ENCODE results near the gene MRPL27.
"Not testable (repeated sequence)": the region's sequence is repeated elsewhere in the genome, so short reads cannot be mapped to it uniquely, and the experiment has no call there.

The MRPL27 gene

DNA sequence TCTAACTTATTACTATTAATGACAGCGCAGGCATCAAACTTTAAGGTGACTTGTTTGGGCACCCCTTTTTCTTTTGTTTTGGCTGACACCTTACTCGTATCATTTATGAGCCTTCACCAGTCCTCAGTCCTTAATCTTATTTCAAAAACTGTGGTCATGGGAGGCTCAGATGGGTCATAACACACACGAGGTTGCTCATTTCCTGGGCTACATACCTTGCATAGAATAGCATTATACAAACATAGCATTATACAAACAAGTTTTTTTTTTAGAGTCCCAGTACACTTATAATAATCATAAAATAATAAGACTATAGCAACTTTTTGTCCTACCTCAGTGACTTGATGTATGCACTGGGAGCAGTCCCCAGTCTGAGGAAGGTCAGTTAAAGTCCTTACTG is 41.8 kb upstream of the MRPL27 start:
- Histone ChIP-seq H3K27me3 (ENCODE audit: insufficient read depth, poor library complexity, severe bottlenecking) (no peaks in the 10 kb centered on the region), H3K27ac (ENCODE audit: poor library complexity, severe bottlenecking) (no peak overlapping the region), H3K4me3 (ENCODE audit: severe bottlenecking) (no peak overlapping the region), H3K4me1 (ENCODE audit: insufficient read depth, poor library complexity, severe bottlenecking) (peaks cover 5% of the 10 kb centered on the region), H3K36me3 (ENCODE audit: low read depth) (no peaks in the 10 kb centered on the region), H3K9me3 (ENCODE audit: severe bottlenecking) (no peaks in the 10 kb centered on the region)
- ATAC-seq (ENCODE audit: low read depth): no peak
- DNase-seq (ENCODE audit: low spot score): no peak
- TF ChIP-seq, protein P1, sequence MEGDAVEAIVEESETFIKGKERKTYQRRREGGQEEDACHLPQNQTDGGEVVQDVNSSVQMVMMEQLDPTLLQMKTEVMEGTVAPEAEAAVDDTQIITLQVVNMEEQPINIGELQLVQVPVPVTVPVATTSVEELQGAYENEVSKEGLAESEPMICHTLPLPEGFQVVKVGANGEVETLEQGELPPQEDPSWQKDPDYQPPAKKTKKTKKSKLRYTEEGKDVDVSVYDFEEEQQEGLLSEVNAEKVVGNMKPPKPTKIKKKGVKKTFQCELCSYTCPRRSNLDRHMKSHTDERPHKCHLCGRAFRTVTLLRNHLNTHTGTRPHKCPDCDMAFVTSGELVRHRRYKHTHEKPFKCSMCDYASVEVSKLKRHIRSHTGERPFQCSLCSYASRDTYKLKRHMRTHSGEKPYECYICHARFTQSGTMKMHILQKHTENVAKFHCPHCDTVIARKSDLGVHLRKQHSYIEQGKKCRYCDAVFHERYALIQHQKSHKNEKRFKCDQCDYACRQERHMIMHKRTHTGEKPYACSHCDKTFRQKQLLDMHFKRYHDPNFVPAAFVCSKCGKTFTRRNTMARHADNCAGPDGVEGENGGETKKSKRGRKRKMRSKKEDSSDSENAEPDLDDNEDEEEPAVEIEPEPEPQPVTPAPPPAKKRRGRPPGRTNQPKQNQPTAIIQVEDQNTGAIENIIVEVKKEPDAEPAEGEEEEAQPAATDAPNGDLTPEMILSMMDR (IDR thresholded peaks at IDR 0.05; ENCODE audit: poor library complexity, severe bottlenecking): no peak

DNA sequence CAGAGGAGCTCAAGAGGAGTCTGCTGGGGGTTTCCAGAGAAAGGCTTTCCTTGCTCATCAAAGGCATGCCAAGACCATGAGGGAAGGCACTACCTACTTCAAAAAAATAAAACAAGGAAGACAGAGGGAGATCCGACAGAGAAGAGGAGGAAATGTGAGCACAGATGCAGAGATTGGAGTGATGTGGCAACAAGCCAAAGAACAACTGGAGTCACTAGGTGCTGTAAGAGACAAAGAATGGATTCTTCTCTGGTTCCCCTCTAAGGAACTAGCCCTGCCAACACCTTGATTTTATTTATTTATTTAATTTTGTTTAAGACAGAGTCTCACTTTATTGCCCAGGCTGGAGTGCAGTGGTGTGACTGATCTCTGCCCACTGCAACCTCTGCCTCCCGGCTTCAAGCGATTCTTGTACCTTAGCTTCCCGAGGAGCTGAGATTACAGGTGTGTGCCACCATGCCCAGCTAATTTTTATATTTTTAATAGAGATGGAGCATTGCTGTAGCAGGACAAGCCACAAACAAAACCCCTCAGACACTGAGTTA is 39.3 kb upstream of the MRPL27 start:
- no peak for ATAC-seq (ENCODE audit: low read depth)
- H3K4me3 ChIP-seq (ENCODE audit: severe bottlenecking): no peak overlapping the region
- no peak overlapping the region for H3K27ac ChIP-seq (ENCODE audit: poor library complexity, severe bottlenecking)
- H3K36me3 ChIP-seq (ENCODE audit: low read depth): no peaks in the 10 kb centered on the region
- no peaks in the 10 kb centered on the region for H3K9me3 ChIP-seq (ENCODE audit: severe bottlenecking)
- H3K27me3 ChIP-seq (ENCODE audit: insufficient read depth, poor library complexity, severe bottlenecking): no peaks in the 10 kb centered on the region
- TF ChIP-seq, protein P1 (IDR thresholded peaks at IDR 0.05; ENCODE audit: poor library complexity, severe bottlenecking): no peak
- peaks cover 5% of the 10 kb centered on the region for H3K4me1 ChIP-seq (ENCODE audit: insufficient read depth, poor library complexity, severe bottlenecking)
- DNase-seq (ENCODE audit: low spot score): no peak

DNA sequence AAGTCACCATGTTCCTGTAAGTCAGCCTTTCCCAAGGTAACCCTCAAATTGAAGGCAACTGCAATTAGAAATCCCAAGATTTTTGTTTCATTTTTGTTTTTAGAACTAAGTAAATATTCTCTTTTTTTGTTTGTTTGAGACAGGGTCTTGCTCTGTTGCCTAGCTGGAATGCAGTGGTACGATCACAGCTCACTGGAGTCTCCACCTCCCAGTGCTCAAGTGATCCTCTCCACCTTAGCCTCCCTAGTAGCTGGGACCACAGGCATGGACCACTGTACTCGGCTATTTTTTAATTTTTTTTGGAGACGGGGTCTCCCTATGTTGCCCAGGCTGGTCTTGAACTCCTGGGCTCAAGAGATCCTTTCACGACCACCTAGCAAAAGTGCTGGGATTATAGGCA is 34.9 kb upstream of the MRPL27 start:
- ATAC-seq (ENCODE audit: low read depth) (no peak), DNase-seq (ENCODE audit: low spot score) (no peak)
- H3K36me3 ChIP-seq (ENCODE audit: low read depth): no peaks in the 10 kb centered on the region
- no peaks in the 10 kb centered on the region for H3K27me3 ChIP-seq (ENCODE audit: insufficient read depth, poor library complexity, severe bottlenecking)
- TF ChIP-seq, protein P1 (IDR thresholded peaks at IDR 0.05; ENCODE audit: poor library complexity, severe bottlenecking): no peak
- no peaks in the 10 kb centered on the region for H3K4me1 ChIP-seq (ENCODE audit: insufficient read depth, poor library complexity, severe bottlenecking)
- no peak overlapping the region for H3K4me3 ChIP-seq (ENCODE audit: severe bottlenecking)
- no peaks in the 10 kb centered on the region for H3K9me3 ChIP-seq (ENCODE audit: severe bottlenecking)
- no peak overlapping the region for H3K27ac ChIP-seq (ENCODE audit: poor library complexity, severe bottlenecking)

DNA sequence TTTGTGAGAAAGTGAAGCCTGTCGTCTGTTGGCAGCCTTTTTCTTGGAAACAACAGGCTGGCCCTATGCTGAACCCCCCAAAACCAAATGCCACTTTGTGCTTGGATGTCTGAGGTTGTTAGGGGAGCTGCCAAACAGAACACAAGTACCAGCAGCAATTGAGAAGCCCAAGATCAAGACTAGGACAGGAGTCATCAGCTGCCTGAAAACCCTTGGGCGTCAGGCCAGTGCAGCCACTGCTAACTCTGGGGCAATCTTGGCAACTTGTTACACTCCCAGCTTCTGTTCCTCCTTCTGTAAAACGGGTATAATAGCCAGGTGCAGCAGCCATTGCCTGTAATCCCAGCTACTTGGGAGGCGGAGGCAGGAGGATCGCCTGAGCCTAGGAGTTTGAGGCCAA is 33.6 kb upstream of the MRPL27 start:
- H3K27me3 ChIP-seq (ENCODE audit: insufficient read depth, poor library complexity, severe bottlenecking): no peaks in the 10 kb centered on the region

DNA sequence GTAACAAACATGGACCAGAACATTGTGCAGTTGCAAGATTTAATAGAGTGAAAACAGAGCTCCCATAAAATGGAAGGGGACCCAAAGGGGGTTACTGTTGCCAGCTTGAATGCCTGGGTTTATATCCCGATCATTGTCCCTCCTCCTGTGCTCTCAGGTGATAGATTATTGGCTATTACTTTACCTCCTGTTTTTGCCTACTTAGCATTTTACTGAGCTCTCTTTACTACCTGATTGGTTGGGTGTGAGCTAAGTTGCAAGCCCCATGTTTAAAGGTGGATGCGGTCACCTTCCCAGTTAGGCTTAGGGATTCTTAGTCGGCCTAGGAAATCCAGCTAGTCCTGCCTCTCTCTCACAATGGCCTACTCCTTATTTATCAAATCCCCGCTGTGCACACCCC is 32.4 kb upstream of the MRPL27 start:
- not testable (repeated sequence) for H3K4me1 ChIP-seq (ENCODE audit: insufficient read depth, poor library complexity, severe bottlenecking); H3K36me3 ChIP-seq (ENCODE audit: low read depth); DNase-seq (ENCODE audit: low spot score); H3K4me3 ChIP-seq (ENCODE audit: severe bottlenecking); H3K9me3 ChIP-seq (ENCODE audit: severe bottlenecking); ATAC-seq (ENCODE audit: low read depth); H3K27me3 ChIP-seq (ENCODE audit: insufficient read depth, poor library complexity, severe bottlenecking); H3K27ac ChIP-seq (ENCODE audit: poor library complexity, severe bottlenecking)

More for the DNA sequence above, 33.6 kb upstream of the MRPL27 start:
- TF ChIP-seq, protein P1 (IDR thresholded peaks at IDR 0.05; ENCODE audit: poor library complexity, severe bottlenecking): no peak
- H3K36me3 ChIP-seq (ENCODE audit: low read depth): no peaks in the 10 kb centered on the region
- ATAC-seq (ENCODE audit: low read depth) (no peak), DNase-seq (ENCODE audit: low spot score) (no peak)
- no peaks in the 10 kb centered on the region for H3K4me1 ChIP-seq (ENCODE audit: insufficient read depth, poor library complexity, severe bottlenecking)
- no peak overlapping the region for H3K27ac ChIP-seq (ENCODE audit: poor library complexity, severe bottlenecking)
- H3K9me3 ChIP-seq (ENCODE audit: severe bottlenecking): no peaks in the 10 kb centered on the region
- H3K4me3 ChIP-seq (ENCODE audit: severe bottlenecking): no peak overlapping the region

DNA sequence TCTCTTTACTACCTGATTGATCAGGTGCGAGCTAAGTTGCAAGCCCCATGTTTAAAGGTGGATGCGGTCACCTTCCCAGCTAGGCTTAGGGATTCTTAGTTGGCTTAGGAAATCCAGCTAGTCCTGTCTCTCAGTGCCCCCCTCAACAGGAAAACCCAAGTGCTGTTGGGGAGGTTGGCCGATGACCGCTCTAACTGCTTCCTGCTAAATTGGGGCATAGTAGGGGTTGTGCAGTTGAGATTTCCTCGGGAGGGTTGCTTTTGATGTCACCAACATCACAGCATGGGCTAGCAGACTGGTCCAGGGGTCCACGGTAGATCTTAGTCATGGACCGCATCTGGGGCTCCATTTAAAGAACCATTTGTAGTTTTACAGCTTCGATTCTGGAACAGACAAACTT is 26.6 kb upstream of the MRPL27 start:
- ATAC-seq (ENCODE audit: low read depth); DNase-seq (ENCODE audit: low spot score): not testable (repeated sequence)

DNA sequence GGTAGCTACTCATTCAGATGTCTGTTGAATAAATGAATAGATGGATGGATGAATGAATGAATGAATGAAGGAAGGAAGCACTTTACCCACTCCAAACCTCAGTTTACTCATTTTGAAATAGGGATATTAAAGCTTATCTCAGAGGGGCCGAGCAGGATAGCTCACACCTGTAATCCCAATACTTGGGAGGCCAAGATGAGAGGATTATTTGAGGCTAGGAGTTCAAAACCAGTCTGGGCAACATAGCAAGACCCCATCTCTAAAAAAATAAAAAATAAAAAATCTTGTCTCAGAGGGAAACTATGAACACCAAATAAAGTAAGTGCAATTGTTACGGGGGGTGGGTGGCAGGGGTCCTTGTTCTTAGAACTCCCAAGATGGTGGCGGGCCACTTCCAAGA is 25.7 kb upstream of the MRPL27 start:
- H3K9me3 ChIP-seq (ENCODE audit: severe bottlenecking); ATAC-seq (ENCODE audit: low read depth); H3K27me3 ChIP-seq (ENCODE audit: insufficient read depth, poor library complexity, severe bottlenecking): not testable (repeated sequence)

More for the DNA sequence above, 26.6 kb upstream of the MRPL27 start:
- H3K4me3 ChIP-seq (ENCODE audit: severe bottlenecking); H3K27me3 ChIP-seq (ENCODE audit: insufficient read depth, poor library complexity, severe bottlenecking); H3K4me1 ChIP-seq (ENCODE audit: insufficient read depth, poor library complexity, severe bottlenecking); H3K27ac ChIP-seq (ENCODE audit: poor library complexity, severe bottlenecking); H3K9me3 ChIP-seq (ENCODE audit: severe bottlenecking): not testable (repeated sequence)
- peaks cover 20% of the 10 kb centered on the region for H3K36me3 ChIP-seq (ENCODE audit: low read depth)

More for the DNA sequence above, 25.7 kb upstream of the MRPL27 start:
- not testable (repeated sequence) for DNase-seq (ENCODE audit: low spot score); H3K27ac ChIP-seq (ENCODE audit: poor library complexity, severe bottlenecking); H3K4me1 ChIP-seq (ENCODE audit: insufficient read depth, poor library complexity, severe bottlenecking); H3K4me3 ChIP-seq (ENCODE audit: severe bottlenecking)
- peaks cover 29% of the 10 kb centered on the region for H3K36me3 ChIP-seq (ENCODE audit: low read depth)

Data from RWPE2 (cell line).